ENCODE data around the gene GINS3.
"Not testable (repeated sequence)": the region's sequence is repeated elsewhere in the genome, so short reads cannot be mapped to it uniquely, and the experiment has no call there.

Gene GINS3

GRCh38 chr16:58393138-58393504 is 850 bp downstream of the GINS3 start:
- no peak for DNase-seq

DNA sequence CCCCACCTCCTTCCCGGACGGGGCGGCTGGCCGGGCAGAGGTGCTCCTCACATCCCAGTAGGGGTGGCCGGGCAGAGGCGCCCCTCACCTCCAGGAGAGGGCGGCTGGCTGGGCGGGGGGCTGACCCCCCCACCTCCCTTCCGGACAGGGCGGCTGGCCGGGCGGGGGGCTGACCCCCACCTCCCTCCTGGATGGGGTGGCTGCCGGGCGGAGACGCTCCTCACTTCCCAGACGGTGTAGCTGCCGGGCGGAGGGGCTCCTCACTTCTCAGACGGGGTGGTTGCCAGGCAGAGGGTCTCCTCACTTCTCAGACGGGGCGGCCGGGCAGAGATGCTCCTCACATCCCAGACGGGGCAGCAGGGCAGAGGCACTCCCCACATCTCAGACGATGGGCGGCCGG is 4.6 kb downstream of the GINS3 start:
- not testable (repeated sequence) for DNase-seq

DNA sequence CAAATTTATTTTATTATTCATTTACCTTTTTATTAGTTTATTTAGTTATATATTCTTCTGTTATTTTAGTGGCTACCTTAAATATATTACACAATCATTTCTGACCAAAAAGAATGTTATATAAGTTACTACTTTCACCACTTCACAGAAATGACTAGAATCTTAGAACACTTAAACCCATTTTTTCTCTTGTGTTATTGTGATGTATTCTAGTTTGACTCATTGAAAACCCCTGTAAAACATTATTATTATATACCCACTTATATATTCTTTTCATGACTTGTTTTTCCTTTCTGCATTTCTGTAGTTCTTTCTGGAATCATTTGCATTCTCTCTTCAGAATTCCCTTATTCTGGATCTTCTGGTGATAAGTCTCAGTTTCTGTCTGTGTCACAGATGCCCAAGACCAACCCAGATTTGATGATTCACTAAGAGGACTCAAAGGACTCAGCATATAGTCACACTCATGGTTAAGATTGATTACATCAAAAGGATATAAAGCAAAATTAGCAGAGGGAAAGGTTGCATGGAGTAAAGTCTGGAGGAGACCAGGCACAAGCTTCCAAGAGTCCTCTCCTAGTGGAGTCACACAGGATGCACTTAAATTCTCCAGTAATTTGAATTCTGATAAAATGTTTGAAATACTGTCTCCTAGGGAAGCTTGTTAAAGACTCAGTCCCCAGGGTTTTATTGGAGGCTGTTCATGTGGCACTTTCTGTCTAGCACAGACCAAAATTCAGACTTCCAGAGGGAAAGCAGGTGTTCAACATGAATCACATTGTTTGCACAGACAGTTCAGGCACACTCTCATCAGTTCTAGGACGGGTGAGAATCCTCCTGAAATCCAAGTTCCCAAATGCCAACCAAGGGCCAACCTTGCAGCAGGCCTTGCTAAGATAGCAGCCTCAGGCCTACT is 7.7 kb downstream of the GINS3 start:
- no peak for DNase-seq

GRCh38 chr16:58401305-58401704 is 9.0 kb downstream of the GINS3 start:
- DNase-seq = not testable (repeated sequence)

- no peak for DNase-seq
These were observed 10.5 kb downstream of the GINS3 start for GRCh38 chr16:58402796-58403195.

DNA sequence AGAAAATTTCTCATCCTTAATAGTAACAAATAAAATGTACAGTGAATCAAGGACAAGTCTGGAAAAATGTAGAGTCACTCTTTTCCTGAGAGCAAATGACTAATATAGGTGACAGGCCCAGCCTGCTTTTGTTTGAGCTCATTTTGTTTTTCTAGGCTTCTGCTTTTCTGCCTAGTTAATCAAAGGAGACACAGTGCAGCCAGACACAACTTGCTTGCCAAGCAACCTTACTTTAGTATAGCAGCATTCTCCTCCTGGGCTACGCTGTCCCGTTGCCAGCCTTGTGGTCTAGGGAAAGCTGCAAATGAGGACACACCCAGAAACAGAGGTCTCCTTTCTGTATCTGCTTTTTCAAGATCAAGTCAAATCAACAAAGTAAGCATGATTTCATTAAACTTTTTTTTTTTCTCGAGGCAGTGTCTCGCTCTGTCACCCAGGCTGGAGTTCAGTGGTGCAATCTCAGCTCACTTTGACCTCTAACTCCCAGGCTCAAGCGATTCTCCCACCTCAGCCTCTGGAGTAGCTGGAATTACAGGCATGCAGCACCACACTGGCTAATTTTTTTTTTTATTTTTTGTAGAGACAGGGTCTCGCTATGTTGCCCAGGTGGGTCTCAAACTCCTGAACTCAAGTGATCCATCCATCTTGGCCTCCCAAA is 17.2 kb downstream of the GINS3 start:
- DNase-seq = peak; percentile 43

GRCh38 chr16:58411336-58411735 is 19.1 kb downstream of the GINS3 start:
- DNase-seq = no peak

- DNase-seq = no peak
These were observed 19.7 kb downstream of the GINS3 start for GRCh38 chr16:58411736-58412614.

GRCh38 chr16:58412615-58412970 is 20.3 kb downstream of the GINS3 start:
- not testable (repeated sequence) for DNase-seq

DNA sequence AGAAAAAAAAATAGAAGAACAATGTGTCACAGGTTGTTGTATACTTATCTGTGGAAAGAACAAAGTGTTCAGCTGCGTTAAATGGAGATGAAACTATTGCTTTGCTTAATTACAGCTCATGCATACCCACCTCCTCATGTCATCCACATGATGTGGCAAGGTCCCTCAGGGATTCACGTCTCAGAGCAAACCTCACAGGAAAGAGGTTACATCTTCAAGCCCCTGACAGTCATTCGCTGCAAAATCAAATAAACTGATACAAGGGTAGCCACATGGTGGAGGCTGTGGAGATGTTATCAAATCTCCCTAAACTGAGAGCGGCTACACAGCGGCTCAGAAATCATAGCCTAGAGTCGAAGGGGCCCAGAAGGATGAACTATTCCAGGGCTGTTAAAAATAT is 21.1 kb downstream of the GINS3 start:
- no peak for DNase-seq

DNA sequence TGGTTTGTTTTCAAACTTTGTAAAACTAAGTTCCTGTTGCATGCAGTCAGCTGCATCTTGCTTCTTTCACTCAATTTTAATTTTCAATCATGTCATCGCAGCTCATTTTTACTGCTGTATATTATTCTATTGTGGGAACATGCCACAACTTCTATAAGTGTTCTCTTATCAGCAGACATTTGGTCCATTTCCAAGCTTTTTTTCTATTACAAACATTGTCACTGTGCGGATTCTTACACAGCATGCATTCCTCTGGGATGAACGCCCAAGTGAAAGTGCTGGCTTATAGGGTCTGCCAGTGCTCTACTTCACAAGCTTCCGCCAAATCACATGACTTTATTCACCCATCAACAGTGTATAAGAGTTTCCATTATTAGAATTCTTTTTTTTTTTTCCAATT is 22.7 kb downstream of the GINS3 start:
- no peak for DNase-seq

GRCh38 chr16:58415961-58416360 is 23.7 kb downstream of the GINS3 start:
- not testable (repeated sequence) for DNase-seq

- DNase-seq = no peak
These were observed 24.8 kb downstream of the GINS3 start for GRCh38 chr16:58417035-58417434.

DNA sequence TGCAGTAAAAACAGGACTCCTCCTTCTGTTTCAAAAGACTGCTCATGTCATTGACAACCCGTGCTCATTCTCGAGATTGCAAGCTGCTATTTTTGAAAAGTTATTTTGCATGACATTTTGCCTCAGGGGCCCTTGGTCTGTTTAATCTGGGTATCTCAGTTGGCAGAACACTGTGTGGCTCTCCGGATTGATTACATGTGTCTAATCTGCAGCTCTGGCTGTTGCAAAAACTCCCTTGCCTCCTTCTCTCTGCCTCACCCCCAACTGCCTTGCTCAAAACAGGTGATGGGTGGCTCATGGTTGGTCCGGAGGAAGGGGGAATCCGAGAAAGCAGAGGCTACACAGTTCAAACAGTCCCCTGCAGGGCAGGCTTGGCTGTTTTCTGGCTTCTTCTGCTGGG is 25.3 kb downstream of the GINS3 start:
- no peak for DNase-seq

DNA sequence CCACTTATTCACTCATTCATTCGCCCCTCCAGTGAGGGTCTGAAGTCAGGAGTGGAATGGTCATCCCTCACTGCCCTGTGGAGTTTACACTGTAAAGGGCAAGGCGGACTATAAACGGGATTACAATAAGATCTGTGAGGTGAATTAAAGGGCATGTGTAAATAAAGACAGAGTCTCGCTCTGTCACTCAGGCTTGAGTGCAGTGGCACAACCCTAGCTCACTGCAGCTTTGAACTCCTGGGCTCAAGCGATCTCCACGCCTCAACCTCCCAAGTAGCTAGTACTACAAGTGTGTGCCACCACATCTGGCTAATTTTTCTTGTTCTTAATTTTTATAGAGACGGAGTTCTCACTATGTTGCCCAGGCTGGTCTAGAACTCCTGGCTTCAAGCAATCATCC is 25.8 kb downstream of the GINS3 start:
- no peak for DNase-seq

- no peak for DNase-seq
These were observed 26.3 kb downstream of the GINS3 start for GRCh38 chr16:58418601-58419000.

DNA sequence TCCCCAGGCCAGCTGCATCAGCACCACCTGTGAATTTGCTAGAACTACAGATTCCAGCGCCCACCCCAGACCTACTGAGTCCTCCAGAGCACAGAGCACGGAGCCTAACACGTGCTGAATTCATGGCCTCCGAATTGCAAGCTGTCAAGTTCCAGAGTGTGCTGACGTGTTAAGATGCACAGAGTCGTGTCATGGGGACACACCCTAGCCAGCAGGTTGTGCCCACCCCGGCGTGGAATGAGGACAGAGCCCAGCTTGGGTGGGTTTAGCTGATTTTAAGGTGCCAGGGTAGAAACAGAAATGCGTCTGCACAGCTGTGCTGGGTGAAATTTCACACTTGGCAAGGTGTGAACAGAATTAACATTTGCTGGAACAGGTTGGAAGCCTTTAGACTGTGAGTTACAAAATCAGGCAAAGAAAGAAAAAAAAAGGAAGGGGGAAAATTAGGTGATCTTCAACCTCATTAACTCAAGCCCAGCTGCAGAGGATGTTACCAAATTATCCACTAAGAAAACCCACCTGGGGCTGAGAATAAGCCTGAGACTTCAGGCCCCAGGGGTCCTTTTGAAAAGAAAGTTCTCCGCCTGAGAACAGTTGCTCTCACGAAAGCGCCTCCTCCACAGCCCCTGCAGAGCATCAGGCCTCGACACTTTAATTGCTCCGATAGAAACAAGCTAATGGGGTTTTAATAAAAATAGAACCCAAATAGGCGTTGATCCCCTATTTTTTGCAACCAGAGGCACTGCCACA is 27.1 kb downstream of the GINS3 start:
- DNase-seq = no peak

DNA sequence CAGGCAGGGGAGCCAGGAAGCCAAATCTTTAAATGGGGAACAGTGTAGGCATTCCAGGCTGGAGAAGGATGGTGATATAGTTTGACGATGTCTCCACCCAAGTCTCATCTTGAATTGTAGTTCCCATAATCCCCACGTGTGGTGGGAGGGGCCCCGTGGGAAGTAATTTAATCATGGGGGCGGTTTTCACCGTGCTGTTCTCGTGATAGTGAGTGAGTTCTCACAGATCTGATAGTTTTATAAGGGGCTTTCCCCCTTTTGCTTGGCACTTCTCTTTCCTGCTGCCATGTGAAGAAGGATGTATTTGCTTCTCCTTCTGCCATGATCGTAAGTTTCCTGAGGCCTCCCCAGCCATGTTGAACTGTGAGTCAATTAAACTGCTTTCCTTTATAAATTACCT is 28.8 kb downstream of the GINS3 start:
- no peak for DNase-seq

DNA sequence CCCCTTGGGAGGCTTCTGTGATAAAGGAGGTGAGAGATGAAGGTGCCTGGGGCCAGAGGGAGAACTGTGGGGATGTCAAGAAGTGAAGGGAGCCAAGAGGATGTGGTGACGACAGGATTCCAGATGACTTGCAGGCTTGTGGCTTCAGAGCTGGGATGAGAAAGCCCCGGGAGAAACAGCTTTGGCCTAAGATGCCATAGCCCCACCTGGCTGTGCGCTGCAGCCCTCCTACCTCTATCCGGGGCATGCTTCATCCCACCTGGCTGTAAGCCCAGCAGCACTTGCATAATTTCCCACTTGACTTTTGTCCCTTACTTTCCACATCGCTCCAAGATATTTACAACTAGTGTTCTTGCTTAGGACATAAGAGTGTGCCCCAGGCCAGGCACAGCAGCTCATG is 29.3 kb downstream of the GINS3 start:
- no peak for DNase-seq

DNA sequence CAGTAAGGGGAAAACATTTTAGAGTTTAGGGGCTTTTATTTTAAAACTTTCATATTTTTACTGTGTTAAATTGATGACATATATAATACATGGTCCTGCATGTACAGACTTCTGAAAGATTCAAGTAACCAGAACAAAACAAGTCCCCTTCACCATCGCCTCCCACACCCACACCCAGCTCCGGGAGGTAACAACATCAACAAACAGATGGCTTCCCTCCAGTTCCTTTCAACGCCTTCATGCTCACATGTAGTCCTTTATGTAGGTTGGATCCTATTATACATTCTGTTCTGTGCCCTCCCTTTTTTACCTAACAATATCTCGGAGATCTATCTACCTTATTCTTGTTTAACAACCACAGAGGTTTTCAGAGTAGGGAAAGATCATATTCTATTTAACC is 30.5 kb downstream of the GINS3 start:
- DNase-seq = no peak

GRCh38 chr16:58425245-58425644 is 33.0 kb downstream of the GINS3 start:
- no peak for DNase-seq

- DNase-seq = no peak
These were observed 33.7 kb downstream of the GINS3 start for GRCh38 chr16:58425756-58426494.
